ENCODE results near the gene ROBO1. TPM values are rescaled to one million over a fixed set of nuclear protein-coding genes. Genes with fewer than 3 reads are reported as not detected.

ROBO1 gene
- total and polyA plus RNA-seq, 2 of the 13 experiments (the other 11 are each of a cell fraction or from before 2014, with no cell fraction given): 52.2 to 71.0 TPM

- no peaks in the 10 kb centered on the region for H3K36me3 ChIP-seq (replicated peaks in 1 of 2; ENCODE audit: control insufficient read depth in 1 of 2, insufficient read depth in 2 of 2, low read length in 2 of 2)
- H3K4me3 ChIP-seq (replicated peaks in 1 of 3; ENCODE audit: insufficient read depth in 1 of 3, low read depth in 2 of 3, low read length in 3 of 3): no peak overlapping the region
- in situ Hi-C loops (cut with HindIII; ENCODE audit: extremely low pct_ligation_motif_present, low pct_unique_long_range_greater_than_20kb) (no loop called here), intact Hi-C loops (cut with micrococcal nuclease; ENCODE audit: unreplicated experiment) (no loop called here)
- H3K9ac ChIP-seq (ENCODE audit: insufficient read depth, low read depth, low read length): no peak overlapping the region
- no peaks in the 10 kb centered on the region for H3K9me3 ChIP-seq (ENCODE audit: low read length)
- H2AFZ ChIP-seq (ENCODE audit: low read length): no peak overlapping the region
- no peaks in the 10 kb centered on the region for H3K4me1 ChIP-seq (ENCODE audit: insufficient read depth, low read length)
- no peak for FAIRE-seq
- H3K27me3 ChIP-seq (ENCODE audit: control insufficient read depth in 1 of 2, insufficient read depth in 2 of 2, low read length in 2 of 2): no peaks in the 10 kb centered on the region; a peak in 1 of 5 replicates
- no peak for DNase-seq (ENCODE audit: low spot score)
- no peak overlapping the region for H3K27ac ChIP-seq (ENCODE audit: extremely low read length, insufficient read depth, low read length)
- no peak for TF ChIP-seq SNAPC2 (CRISPR knock-in tag; IDR thresholded peaks at IDR 0.05)
- no peak for TF ChIP-seq ZNF720 (CRISPR knock-in tag; IDR thresholded peaks at IDR 0.05)
- TF ChIP-seq TEAD2 (CRISPR knock-in tag; IDR thresholded peaks at IDR 0.05): no peak
- no peak for TF ChIP-seq RERE (CRISPR knock-in tag; IDR thresholded peaks at IDR 0.05; ENCODE audit: low read depth)
- no peak for TF ChIP-seq HDAC1 (CRISPR knock-in tag; IDR thresholded peaks at IDR 0.05)
- TF ChIP-seq SIN3B (IDR thresholded peaks at IDR 0.05; ENCODE audit: low read length): no peak
- TF ChIP-seq ZEB1 (IDR thresholded peaks at IDR 0.05; ENCODE audit: insufficient replicate concordance, low read depth): no peak
- no peak for TF ChIP-seq NCOA2 (CRISPR knock-in tag; IDR thresholded peaks at IDR 0.05)
- TF ChIP-seq RFXAP (CRISPR knock-in tag; IDR thresholded peaks at IDR 0.05; ENCODE audit: borderline replicate concordance): no peak
- TF ChIP-seq THAP7 (CRISPR knock-in tag; IDR thresholded peaks at IDR 0.05): no peak
- no peak for TF ChIP-seq ZNF75D (CRISPR knock-in tag; IDR thresholded peaks at IDR 0.05; ENCODE audit: borderline replicate concordance)
- TF ChIP-seq, protein P1, sequence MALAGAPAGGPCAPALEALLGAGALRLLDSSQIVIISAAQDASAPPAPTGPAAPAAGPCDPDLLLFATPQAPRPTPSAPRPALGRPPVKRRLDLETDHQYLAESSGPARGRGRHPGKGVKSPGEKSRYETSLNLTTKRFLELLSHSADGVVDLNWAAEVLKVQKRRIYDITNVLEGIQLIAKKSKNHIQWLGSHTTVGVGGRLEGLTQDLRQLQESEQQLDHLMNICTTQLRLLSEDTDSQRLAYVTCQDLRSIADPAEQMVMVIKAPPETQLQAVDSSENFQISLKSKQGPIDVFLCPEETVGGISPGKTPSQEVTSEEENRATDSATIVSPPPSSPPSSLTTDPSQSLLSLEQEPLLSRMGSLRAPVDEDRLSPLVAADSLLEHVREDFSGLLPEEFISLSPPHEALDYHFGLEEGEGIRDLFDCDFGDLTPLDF (CRISPR knock-in tag; IDR thresholded peaks at IDR 0.05): no peak
- TF ChIP-seq ERF (CRISPR knock-in tag; IDR thresholded peaks at IDR 0.05): no peak
- TF ChIP-seq NFIB (CRISPR knock-in tag; IDR thresholded peaks at IDR 0.05; ENCODE audit: borderline replicate concordance): no peak
- no peak for TF ChIP-seq SOX5 (CRISPR knock-in tag; IDR thresholded peaks at IDR 0.05; ENCODE audit: borderline replicate concordance)
- POLR2A ChIA-PET: no interaction called here
- H3K4me2 ChIP-seq (ENCODE audit: low read depth, low read length): no peak overlapping the region
- no peaks in the 10 kb centered on the region for H4K20me1 ChIP-seq (ENCODE audit: insufficient read depth, low read length)
- ATAC-seq: no peak
- no peaks in the 10 kb centered on the region for H3K79me2 ChIP-seq (ENCODE audit: insufficient read depth, low read length)
- CTCF ChIA-PET (ENCODE audit: low intra/inter-chr PET ratio, low total read pairs): no interaction called here
- 0% methylated on average over 2 of the region's 2 CpGs for WGBS (ENCODE audit: low lambda C conversion rate)
- no TSS peak for BruUV-seq (replicated peaks)
Measured at GRCh38 chr3:79809106-79809505, 41.3 kb upstream of the ROBO1 start.
